Measurements from ENCODE around the gene ZFP3.
A peak's percentile ranks its signal among the peaks of the same experiment; 100 is the strongest.

The ZFP3 gene

DNA sequence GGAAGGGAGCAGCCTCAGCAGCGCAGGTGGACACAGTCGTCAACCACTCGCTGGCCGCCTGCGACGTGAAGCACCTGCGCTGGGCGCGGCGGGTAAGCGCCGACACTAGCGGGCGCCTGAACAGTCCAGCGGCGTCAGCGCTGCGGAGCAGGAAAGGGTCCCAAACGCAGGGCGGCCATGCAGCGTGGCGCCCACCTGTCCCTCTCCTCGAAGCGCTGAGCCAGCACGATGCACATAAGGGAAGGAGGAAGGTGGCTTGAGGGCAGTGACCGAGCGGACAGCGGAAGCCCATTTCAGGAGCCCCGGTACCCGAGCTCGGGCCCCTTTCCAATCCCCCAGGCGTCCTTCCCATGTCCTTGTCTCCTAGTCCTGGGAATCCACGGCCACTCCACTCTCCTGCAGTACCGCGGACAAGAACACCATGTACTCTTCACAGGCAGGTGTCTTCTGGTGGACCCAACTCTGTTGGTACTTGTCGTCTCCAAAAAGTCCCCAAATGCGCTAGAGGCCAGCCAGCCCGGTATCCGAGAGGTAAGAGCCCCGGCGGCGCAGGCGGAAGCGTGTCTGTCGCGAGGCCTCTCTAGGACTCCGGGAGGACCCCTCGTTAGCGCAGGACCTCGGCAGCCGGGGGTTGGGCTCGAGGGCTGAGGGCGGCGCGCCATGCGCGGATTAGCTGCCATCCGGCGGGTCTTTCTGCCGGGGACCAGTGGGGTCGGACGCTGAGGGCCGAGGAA lies 19.0 kb downstream of the ZFP3 start:
- H3K4me3 ChIP-seq (ENCODE audit: control insufficient read depth, low read depth, low read length), result no peak overlapping the region
- TF ChIP-seq, protein P1, sequence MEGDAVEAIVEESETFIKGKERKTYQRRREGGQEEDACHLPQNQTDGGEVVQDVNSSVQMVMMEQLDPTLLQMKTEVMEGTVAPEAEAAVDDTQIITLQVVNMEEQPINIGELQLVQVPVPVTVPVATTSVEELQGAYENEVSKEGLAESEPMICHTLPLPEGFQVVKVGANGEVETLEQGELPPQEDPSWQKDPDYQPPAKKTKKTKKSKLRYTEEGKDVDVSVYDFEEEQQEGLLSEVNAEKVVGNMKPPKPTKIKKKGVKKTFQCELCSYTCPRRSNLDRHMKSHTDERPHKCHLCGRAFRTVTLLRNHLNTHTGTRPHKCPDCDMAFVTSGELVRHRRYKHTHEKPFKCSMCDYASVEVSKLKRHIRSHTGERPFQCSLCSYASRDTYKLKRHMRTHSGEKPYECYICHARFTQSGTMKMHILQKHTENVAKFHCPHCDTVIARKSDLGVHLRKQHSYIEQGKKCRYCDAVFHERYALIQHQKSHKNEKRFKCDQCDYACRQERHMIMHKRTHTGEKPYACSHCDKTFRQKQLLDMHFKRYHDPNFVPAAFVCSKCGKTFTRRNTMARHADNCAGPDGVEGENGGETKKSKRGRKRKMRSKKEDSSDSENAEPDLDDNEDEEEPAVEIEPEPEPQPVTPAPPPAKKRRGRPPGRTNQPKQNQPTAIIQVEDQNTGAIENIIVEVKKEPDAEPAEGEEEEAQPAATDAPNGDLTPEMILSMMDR (IDR thresholded peaks at IDR 0.05; ENCODE audit: control insufficient read depth, insufficient read depth, low read depth, low read length, missing control alignments), result no peak
- no peak for DNase-seq (ENCODE audit: low read depth)

DNA sequence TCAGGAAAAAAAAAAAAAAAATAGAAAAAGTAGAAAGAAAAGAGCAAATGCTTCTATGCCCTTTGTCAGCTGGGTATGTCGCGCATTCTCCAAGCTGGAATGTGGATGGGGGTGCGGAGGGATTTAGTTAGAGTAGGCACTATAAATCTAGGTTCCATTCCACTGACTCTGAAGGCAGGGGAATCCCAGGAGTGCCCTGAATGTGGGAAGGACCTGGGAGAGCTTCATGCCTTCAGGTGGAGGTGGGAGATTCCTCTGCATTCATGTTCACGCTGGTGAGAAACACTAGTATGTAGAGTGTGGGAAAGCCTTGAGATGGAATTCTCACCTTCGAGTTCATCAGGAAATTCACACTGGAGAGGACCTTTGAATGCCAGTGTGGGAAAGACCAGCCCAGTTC lies 21.0 kb downstream of the ZFP3 start:
- DNase-seq (ENCODE audit: low read depth), result no peak
- H3K4me3 ChIP-seq (ENCODE audit: control insufficient read depth, low read depth, low read length), result no peak overlapping the region
- TF ChIP-seq, protein P1 (IDR thresholded peaks at IDR 0.05; ENCODE audit: control insufficient read depth, insufficient read depth, low read depth, low read length, missing control alignments), result no peak

DNA sequence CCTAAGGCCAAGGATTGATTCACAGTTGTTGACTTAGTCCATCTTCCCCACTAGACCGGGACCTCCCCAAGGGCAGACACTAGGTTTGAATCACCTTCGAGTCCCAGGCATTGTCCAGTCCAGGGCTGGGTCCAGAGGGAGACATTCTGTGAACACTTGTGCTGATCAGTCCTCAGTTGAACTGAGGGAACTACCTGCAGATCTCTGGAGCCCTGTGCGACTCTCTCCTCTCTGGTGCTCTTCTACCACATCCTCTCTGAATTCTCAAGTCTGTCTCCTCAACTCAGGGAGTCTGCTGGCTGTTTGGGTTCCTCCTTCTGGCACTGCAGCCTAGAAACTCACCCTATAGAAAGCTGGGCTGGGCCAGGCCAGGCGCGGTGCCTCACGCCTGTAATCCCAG lies 22.6 kb downstream of the ZFP3 start:
- no peak overlapping the region for H3K4me3 ChIP-seq (ENCODE audit: control insufficient read depth, low read depth, low read length)
- TF ChIP-seq, protein P1 (IDR thresholded peaks at IDR 0.05; ENCODE audit: control insufficient read depth, insufficient read depth, low read depth, low read length, missing control alignments), result no peak
- no peak for DNase-seq (ENCODE audit: low read depth)

DNA sequence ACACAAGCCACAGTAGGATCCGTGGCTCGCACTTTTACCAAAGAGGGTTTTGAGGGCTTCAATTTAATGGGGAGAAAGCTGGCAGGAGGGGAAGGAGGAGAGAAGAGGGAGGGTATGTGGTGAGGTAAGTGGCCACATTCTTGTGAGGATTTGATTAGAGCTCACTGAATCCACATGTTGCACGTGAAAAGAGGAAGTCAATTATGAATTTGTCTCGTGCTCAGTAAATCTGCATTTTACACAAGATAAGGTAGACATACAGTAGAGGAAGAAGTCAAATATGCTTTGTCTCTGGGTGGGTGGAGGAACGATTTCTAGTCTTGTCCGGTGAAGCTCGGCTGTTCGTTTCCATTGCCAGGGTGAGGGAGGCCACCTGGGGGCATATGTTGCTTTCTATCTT lies 32.5 kb downstream of the ZFP3 start:
- no peak for DNase-seq (ENCODE audit: low read depth)
- TF ChIP-seq, protein P1 (IDR thresholded peaks at IDR 0.05; ENCODE audit: control insufficient read depth, insufficient read depth, low read depth, low read length, missing control alignments), result no peak
- H3K4me3 ChIP-seq (ENCODE audit: control insufficient read depth, low read depth, low read length), result peak overlapping the region; percentile 97

DNA sequence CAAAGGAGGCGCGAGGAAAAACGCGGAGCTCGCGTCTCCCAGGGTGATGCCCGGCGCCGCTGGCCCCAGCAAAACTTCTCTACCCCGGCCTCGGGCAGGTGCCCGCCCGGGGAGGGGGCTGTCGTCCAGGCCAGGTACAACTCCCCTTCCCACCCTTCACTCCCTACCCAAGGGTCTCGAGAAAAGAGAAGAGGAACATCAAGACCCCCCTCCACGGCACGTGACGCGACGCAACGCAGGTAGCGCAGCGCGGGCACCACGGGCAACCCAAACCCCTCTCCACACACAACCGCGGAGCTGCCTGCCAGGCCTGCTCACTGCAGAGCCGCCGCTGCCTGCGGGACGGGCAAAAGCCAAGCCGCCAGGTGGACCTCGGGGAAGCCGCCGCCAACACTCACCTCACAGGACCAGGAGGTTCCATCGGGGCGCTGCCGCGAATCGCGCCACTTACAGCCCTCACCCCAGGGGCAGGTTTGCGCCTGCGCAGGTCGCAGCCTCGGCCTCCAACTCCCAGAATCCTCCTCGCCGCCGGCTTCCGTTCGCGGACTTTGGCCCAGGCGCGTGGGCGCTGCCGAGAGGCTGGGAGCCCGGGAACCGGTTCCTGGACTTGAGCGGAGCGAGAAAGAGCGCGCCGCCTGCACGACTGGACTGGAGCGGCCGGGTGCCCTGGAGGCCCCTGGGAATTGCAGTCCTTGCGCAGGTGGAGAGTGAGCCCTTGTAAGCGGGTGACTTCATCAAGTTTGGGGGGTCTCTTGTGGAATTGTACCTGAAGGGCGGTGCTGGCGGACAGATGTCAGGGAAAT lies 33.3 kb downstream of the ZFP3 start, which contains the start of gene ZNF232:
TSS of gene ZNF232 (minus strand) at position 477 of the 803 bp plus-strand sequence. CDS start at position 421, 56 bp downstream.
- H3K4me3 ChIP-seq (ENCODE audit: control insufficient read depth, low read depth, low read length), result peak within 1 kb of the TSS; percentile 97
- peak; percentile 52 for DNase-seq (ENCODE audit: low read depth)
- TF ChIP-seq, protein P1 (IDR thresholded peaks at IDR 0.05; ENCODE audit: control insufficient read depth, insufficient read depth, low read depth, low read length, missing control alignments), result no peak

DNA sequence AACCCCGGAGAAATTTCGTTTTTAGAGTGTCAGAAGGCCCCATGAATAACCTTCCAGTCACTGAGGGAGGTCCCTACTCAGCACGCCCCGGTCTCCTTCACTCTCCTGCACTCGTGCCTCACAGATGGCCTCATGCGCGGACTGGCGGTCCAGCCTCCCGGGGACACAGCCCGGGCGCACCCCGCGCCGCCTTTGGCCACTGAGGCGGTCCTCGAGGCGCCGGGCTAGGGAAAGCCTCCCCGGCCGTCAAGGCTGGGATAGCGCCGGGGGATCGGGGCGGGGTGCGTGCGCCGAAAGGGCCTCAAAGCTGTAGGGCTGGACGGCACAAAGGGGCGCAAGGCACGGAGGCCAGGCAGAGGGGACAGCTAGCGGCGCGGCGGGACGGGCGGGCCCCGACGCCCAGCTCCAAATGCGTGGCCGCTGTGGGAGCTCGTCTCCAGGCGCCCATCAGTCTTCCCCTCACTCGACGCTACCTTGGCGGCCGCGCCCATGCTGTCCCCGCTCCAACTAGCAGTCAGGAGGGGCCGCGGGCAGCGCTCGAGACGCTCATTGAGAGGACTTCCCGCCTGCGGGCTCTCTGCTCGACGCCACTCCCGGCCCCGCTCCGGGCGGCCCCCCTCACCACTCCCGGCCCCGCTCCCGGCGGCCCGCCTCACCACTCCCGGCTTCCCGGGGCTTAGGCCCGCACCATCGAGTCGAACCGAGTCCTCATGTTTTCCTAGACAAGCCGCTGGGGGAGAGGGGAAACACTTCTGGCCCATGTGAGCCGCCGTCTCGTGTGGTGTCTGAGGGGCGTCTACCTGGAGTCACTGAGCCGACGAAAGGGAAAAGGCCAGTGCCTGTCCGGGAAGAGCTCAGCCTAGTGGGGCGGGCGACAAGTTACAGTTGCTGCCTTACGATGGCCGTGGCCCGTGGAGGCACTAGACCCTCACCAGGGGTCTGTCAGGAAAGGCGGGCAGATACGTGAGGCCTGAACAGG lies 37.7 kb downstream of the ZFP3 start, which contains the start of gene USP6:
TSS of gene USP6 (plus strand) at position 360 of the 979 bp plus-strand sequence. CDS start 14,336 bp downstream, outside the sequence.
- H3K4me3 ChIP-seq (ENCODE audit: control insufficient read depth, low read depth, low read length), result no peak within 1 kb of the TSS; the same call in 1 of the 2 replicates
- no peak for DNase-seq (ENCODE audit: low read depth)
- TF ChIP-seq, protein P1 (IDR thresholded peaks at IDR 0.05; ENCODE audit: control insufficient read depth, insufficient read depth, low read depth, low read length, missing control alignments), result no peak

Data from AG09309 (cell line).